Erythroblast (primary cell): Measurements from ENCODE around the gene TTC7B.

Experiments used
- GATA1 ChIP-seq: IDR thresholded peaks from 2 replicates; pipeline ENCODE4 v1.6.1; 2011; ENCODE audit warnings: low read depth, mild to moderate bottlenecking, control low read depth, low read length, moderate library complexity
- POLR2A ChIP-seq: IDR thresholded peaks from 2 replicates; pipeline ENCODE4 v1.6.1; 2011; ENCODE audit warnings: mild to moderate bottlenecking, low read length

GRCh38 chr14:90495357-90496276, 320.6 kb downstream of the TTC7B start:
- no peak for TF ChIP-seq POLR2A
- TF ChIP-seq GATA1, result no peak
